Stimulated activated CD8-positive, alpha-beta memory T cell treated with anti-CD3 and anti-CD28 coated beads, Interleukin-4, amount 100 ng/mL, for 48 hours (primary cell): Measurements from ENCODE around the gene ARHGAP44.

Experiments
- DNase-seq: peaks from one replicate; pipeline ENCODE4 v3.0.0-alpha.2; 2020

ARHGAP44 gene

GRCh38 chr17:12995896-12996295, 206.6 kb downstream of the ARHGAP44 start:
- DNase-seq = no peak

- DNase-seq = no peak
Measured at GRCh38 chr17:12996357-12996756, 207.1 kb downstream of the ARHGAP44 start.

- DNase-seq = no peak
Measured at GRCh38 chr17:12996941-12997340, 207.6 kb downstream of the ARHGAP44 start.

GRCh38 chr17:12998461-12998860, 209.2 kb downstream of the ARHGAP44 start:
- no peak for DNase-seq

- DNase-seq = no peak
Measured at GRCh38 chr17:12998874-12999273, 209.6 kb downstream of the ARHGAP44 start.

- DNase-seq = no peak
Measured at GRCh38 chr17:13000561-13000960, 211.3 kb downstream of the ARHGAP44 start.

- DNase-seq = no peak
Measured at GRCh38 chr17:13001991-13002615, 212.8 kb downstream of the ARHGAP44 start.

- DNase-seq = peak; percentile 77
Measured at GRCh38 chr17:13002761-13003453, 213.6 kb downstream of the ARHGAP44 start.

GRCh38 chr17:13003454-13003851, 214.2 kb downstream of the ARHGAP44 start:
- DNase-seq = no peak

GRCh38 chr17:13003927-13004326, 214.6 kb downstream of the ARHGAP44 start:
- no peak for DNase-seq

GRCh38 chr17:13004336-13004735, 215.0 kb downstream of the ARHGAP44 start:
- DNase-seq = no peak

GRCh38 chr17:13005530-13005929, 216.2 kb downstream of the ARHGAP44 start:
- DNase-seq = no peak

GRCh38 chr17:13008461-13008860, 219.2 kb downstream of the ARHGAP44 start:
- no peak for DNase-seq

GRCh38 chr17:13010959-13011358, 221.7 kb downstream of the ARHGAP44 start:
- DNase-seq = no peak

GRCh38 chr17:13014801-13015200, 225.5 kb downstream of the ARHGAP44 start:
- no peak for DNase-seq

GRCh38 chr17:13016881-13017654, 227.8 kb downstream of the ARHGAP44 start:
- no peak for DNase-seq

- peak; percentile 97 for DNase-seq
Measured at GRCh38 chr17:13017655-13018459, 228.6 kb downstream of the ARHGAP44 start, which contains the start of gene ELAC2. TSS of gene ELAC2 (minus strand) at chr17:13018027. CDS start at chr17:13017947, 80 bp downstream.

- DNase-seq = no peak
Measured at GRCh38 chr17:13024016-13024415, 234.7 kb downstream of the ARHGAP44 start.

GRCh38 chr17:13024526-13025257, 235.4 kb downstream of the ARHGAP44 start:
- DNase-seq = peak; percentile 80

GRCh38 chr17:13025258-13025627, 235.9 kb downstream of the ARHGAP44 start:
- no peak for DNase-seq

- DNase-seq = no peak
Measured at GRCh38 chr17:13025687-13026086, 236.4 kb downstream of the ARHGAP44 start.

- DNase-seq = no peak
Measured at GRCh38 chr17:13027246-13027645, 237.9 kb downstream of the ARHGAP44 start.
